ENCODE data around the gene PLA2G2C.

- TF ChIP-seq GATA2 (IDR thresholded peaks at IDR 0.05; ENCODE audit: low read depth, low read length) (no peak), GATA3 (IDR thresholded peaks at IDR 0.05; ENCODE audit: low read depth, low read length) (no peak)
These were observed 70.4 kb downstream of the PLA2G2C start for GRCh38 chr1:20115916-20116315.

All from SH-SY5Y (cell line).